Measurements from ENCODE around the gene ZYX.

DNA sequence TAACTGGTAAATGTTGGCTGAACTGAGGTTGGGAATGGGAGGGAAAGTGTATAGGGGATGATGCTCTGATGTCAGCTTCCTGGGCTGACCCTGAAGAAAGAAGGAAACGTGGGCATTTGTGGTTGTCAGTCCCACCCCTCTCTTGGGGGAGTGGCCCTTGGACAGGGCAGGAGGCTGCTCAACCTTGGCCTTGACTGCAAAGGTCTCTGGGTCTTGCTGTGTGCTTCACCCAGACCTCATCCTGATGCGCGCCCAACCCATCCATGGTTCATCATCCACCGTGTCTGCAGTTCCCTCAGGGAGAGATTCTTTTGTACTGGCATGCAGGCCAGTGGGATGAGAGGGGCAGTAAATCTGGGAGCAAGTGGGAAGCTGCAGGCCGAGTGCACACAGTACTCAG is 4.7 kb upstream of the ZYX start:
- TF ChIP-seq, protein P1, sequence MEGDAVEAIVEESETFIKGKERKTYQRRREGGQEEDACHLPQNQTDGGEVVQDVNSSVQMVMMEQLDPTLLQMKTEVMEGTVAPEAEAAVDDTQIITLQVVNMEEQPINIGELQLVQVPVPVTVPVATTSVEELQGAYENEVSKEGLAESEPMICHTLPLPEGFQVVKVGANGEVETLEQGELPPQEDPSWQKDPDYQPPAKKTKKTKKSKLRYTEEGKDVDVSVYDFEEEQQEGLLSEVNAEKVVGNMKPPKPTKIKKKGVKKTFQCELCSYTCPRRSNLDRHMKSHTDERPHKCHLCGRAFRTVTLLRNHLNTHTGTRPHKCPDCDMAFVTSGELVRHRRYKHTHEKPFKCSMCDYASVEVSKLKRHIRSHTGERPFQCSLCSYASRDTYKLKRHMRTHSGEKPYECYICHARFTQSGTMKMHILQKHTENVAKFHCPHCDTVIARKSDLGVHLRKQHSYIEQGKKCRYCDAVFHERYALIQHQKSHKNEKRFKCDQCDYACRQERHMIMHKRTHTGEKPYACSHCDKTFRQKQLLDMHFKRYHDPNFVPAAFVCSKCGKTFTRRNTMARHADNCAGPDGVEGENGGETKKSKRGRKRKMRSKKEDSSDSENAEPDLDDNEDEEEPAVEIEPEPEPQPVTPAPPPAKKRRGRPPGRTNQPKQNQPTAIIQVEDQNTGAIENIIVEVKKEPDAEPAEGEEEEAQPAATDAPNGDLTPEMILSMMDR (conservative IDR thresholded peaks at IDR 0.05) = no peak
- TF ChIP-seq EZH2 (IDR thresholded peaks at IDR 0.05; ENCODE audit: low read depth) = no peak
